Measurements from ENCODE around the gene PLEKHG4.

Gene PLEKHG4

DNA sequence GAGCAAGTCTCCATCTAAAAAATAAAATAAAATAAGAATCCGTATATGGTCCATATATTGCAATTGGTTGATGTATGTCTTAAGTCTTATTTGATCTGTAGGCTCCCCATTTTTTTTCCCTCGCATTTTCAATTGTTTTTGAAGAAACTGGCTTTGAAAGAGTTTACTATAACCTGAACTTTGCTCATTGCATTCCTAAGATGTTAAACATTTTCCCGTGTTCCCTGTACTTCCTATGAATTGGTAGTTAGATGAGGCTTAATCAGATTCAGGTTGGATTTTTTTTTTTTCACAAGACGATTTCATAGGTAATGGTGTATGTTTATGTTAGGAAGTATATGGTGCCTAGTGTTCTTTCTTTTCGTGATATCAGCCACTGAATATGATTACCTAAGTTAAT is 50.6 kb downstream of the PLEKHG4 start:
- H3K4me3 ChIP-seq (ENCODE audit: control insufficient read depth, low read depth, low read length) = no peak overlapping the region
- TF ChIP-seq, protein P1, sequence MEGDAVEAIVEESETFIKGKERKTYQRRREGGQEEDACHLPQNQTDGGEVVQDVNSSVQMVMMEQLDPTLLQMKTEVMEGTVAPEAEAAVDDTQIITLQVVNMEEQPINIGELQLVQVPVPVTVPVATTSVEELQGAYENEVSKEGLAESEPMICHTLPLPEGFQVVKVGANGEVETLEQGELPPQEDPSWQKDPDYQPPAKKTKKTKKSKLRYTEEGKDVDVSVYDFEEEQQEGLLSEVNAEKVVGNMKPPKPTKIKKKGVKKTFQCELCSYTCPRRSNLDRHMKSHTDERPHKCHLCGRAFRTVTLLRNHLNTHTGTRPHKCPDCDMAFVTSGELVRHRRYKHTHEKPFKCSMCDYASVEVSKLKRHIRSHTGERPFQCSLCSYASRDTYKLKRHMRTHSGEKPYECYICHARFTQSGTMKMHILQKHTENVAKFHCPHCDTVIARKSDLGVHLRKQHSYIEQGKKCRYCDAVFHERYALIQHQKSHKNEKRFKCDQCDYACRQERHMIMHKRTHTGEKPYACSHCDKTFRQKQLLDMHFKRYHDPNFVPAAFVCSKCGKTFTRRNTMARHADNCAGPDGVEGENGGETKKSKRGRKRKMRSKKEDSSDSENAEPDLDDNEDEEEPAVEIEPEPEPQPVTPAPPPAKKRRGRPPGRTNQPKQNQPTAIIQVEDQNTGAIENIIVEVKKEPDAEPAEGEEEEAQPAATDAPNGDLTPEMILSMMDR (IDR thresholded peaks at IDR 0.05; ENCODE audit: control insufficient read depth, insufficient read depth, low read depth, low read length, missing control alignments) = no peak
- no peak for DNase-seq (ENCODE audit: low read depth)

DNA sequence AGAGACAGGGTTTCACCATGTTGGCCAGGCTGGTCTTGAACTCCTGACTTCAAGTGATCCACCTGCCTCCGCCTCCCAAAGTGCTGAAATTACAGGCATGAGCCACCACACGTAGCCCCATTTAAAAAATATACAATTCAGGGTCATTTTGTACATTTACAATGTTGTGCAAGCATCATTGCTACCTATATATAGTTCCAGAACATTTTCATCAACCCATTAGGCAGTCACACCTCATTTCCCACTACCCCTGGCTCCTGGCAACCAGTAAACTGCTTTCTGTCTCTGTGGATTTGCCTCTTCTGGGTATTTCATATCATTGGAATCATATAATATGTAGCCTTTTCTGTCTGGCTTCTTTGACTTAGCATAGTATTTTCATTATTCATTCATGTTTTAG is 54.0 kb downstream of the PLEKHG4 start:
- H3K4me3 ChIP-seq (ENCODE audit: control insufficient read depth, low read depth, low read length) = no peak overlapping the region
- TF ChIP-seq, protein P1 (IDR thresholded peaks at IDR 0.05; ENCODE audit: control insufficient read depth, insufficient read depth, low read depth, low read length, missing control alignments) = no peak
- DNase-seq (ENCODE audit: low read depth) = no peak

DNA sequence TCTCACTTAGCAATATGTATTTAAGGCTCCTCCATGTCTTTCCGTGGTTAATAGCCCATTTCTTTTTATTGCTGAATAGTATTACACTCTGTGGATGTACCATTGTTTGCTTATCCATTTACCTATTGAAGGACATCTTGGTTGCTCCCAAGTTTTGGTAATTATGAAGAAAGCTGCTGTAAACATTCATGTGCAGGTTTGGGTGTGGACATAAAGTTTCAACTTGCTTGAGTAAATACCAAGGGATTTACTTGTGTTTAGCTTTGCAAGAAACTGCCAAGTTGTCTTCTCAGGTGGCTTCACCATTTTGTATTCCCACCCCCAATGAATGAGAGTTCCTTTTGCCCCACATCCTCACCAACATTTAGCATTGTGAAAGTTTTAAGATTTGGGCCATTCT is 56.8 kb downstream of the PLEKHG4 start:
- DNase-seq (ENCODE audit: low read depth) = no peak
- no peak overlapping the region for H3K4me3 ChIP-seq (ENCODE audit: control insufficient read depth, low read depth, low read length)
- TF ChIP-seq, protein P1 (IDR thresholded peaks at IDR 0.05; ENCODE audit: control insufficient read depth, insufficient read depth, low read depth, low read length, missing control alignments) = no peak

DNA sequence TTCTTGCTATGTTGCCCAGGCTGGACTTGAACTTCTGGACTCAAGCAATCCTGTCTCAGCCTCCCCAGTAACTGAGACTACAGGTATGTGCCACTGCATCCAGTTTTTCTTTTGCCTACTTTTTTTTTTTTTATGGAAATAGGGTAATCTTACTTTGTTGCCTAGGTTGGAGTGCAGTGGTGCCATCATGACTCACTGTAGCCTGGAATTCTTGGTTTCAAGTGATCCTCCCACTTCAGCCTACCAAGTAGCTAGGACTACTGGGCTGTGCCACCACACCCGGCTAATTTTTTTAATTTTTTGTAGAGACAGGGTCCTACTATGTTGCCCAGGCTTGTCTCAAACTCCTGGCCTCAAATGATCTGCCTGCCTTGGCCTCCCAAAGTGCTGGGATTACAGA is 57.3 kb downstream of the PLEKHG4 start:
- DNase-seq (ENCODE audit: low read depth) = no peak
- TF ChIP-seq, protein P1 (IDR thresholded peaks at IDR 0.05; ENCODE audit: control insufficient read depth, insufficient read depth, low read depth, low read length, missing control alignments) = no peak
- no peak overlapping the region for H3K4me3 ChIP-seq (ENCODE audit: control insufficient read depth, low read depth, low read length)

Measured in AG09309 (cell line).